HCT116 (cell line): ENCODE data around the gene ITPK1. TPM values are rescaled to one million over a fixed set of nuclear protein-coding genes. Genes with fewer than 3 reads are reported as not detected.

Experiments used
- ATAC-seq: fragments of 200-7000 bp; cut with Tn5 transposase; 2 replicates; pipeline ENCODE4 v1.9.1; 2020; ENCODE audit warnings: mild to moderate bottlenecking, moderate library complexity
- BruUV-seq: library from RNA; stranded (reverse); fragments of 400-500 nt; replicated peaks from 2 replicates; lab custom pipeline; 2021; lab: Mats Ljungman, UMichigan
- CTCF ChIA-PET: fragments of 300-600 bp; sonication (Branson Sonifier 250); formaldehyde crosslinking; loops from one replicate; lab custom pipeline; 2021; ENCODE audit warnings: antibody characterized with exemption; lab: Charles Lee
- POLR2A ChIA-PET: fragments of 300-600, 350-600 bp; sonication (Branson Sonifier 250); formaldehyde crosslinking; loops from one replicate; lab custom pipeline; 2021; ENCODE audit warnings: antibody characterized with exemption; lab: Charles Lee
- RAD21 ChIA-PET, 2 experiments: fragments of 300-600 bp; sonication (Branson Sonifier 250); formaldehyde crosslinking; loops; one replicate each; lab custom pipeline; 2023; ENCODE audit warnings: low total read pairs in 2 of 2; ENCODE audit not compliant: uncharacterized antibody in 2 of 2, unreplicated experiment in 2 of 2, low non-redundant PET in 1 of 2; lab: Charles Lee
- DNase-seq: peaks from one replicate; pipeline ENCODE4 v3.0.0-alpha.2; 2010; ENCODE audit warnings: low read depth, low spot score
- H2AFZ ChIP-seq: fragments of 200-600 bp; shearing (Covaris generic), sonication (generic); 2 replicates; pipeline ENCODE4 v1.6.1; 2017; ENCODE audit warnings: low read depth, mixed run types, mixed read lengths, antibody characterized with exemption, low read length; ENCODE audit not compliant: poor library complexity, severe bottlenecking
- H3K27ac ChIP-seq: 2 replicates; pipeline ENCODE4 v1.5.1; 2012; ENCODE audit warnings: low read depth, low read length
- H3K27me3 ChIP-seq: fragments of 200-600 bp; sonication (generic); 2 replicates; pipeline ENCODE4 v1.6.1; 2016; ENCODE audit warnings: mixed run types, low read length, mixed read lengths; ENCODE audit not compliant: insufficient read depth
- H3K36me3 ChIP-seq, 2 experiments: fragments of 200-500 bp in 1 of 2; fragments of 200-600 bp in 1 of 2; sonication (Bioruptor generic) in 1 of 2; sonication (generic) in 1 of 2; 2 replicates each; pipeline versions ENCODE4 v1.5.1 to v1.6.1; 2014 to 2016; ENCODE audit warnings: low read length in 2 of 2, inconsistent platforms in 1 of 2, mixed read lengths in 1 of 2, mixed run types in 1 of 2; ENCODE audit not compliant: insufficient read depth in 2 of 2, control insufficient read depth in 1 of 2
- H3K4me1 ChIP-seq, 2 experiments: fragments of 200-600 bp in 1 of 2; sonication (generic) in 1 of 2; 2 replicates each; pipeline versions ENCODE4 v1.5.1 to v1.6.1; 2012 to 2017; ENCODE audit warnings: low read length in 2 of 2, inconsistent platforms in 1 of 2, mild to moderate bottlenecking in 1 of 2, mixed read lengths in 1 of 2, mixed run types in 1 of 2, moderate library complexity in 1 of 2; ENCODE audit not compliant: insufficient read depth in 2 of 2, control insufficient read depth in 1 of 2
- H3K4me2 ChIP-seq: fragments of 200-600 bp; sonication (generic); 2 replicates; pipeline ENCODE4 v1.6.1; 2017; ENCODE audit warnings: mixed run types, low read length, mixed read lengths
- H3K4me3 ChIP-seq, 2 experiments: fragments of 200-600 bp in 1 of 2; sonication (generic) in 1 of 2; replicated peaks in 1 of 2; 2 replicates each; pipeline ENCODE4 v1.5.1; 2011 to 2016; ENCODE audit warnings: low read length in 2 of 2, control low read depth in 1 of 2, low read depth in 1 of 2, mild to moderate bottlenecking in 1 of 2, mixed read lengths in 1 of 2, mixed run types in 1 of 2
- H3K79me2 ChIP-seq: fragments of 200-600 bp; sonication (generic); 2 replicates; pipeline ENCODE4 v1.6.1; 2017; ENCODE audit warnings: mild to moderate bottlenecking, mixed run types, low read length, moderate library complexity, mixed read lengths; ENCODE audit not compliant: insufficient read depth
- H3K9ac ChIP-seq: fragments of 200-600 bp; sonication (generic); 2 replicates; pipeline ENCODE4 v1.6.1; 2016; ENCODE audit warnings: low read length, mixed read lengths
- H3K9me2 ChIP-seq: fragments of 200-600 bp; sonication (generic), shearing (Covaris generic); 2 replicates; pipeline ENCODE4 v1.6.1; 2017; ENCODE audit warnings: mixed run types, mild to moderate bottlenecking, moderate library complexity; ENCODE audit not compliant: insufficient read depth
- H3K9me3 ChIP-seq, 2 experiments: fragments of 200-500 bp in 1 of 2; fragments of 200-600 bp in 1 of 2; sonication (Bioruptor generic) in 1 of 2; sonication (generic) in 1 of 2; 2 replicates each; pipeline ENCODE4 v1.6.1; 2014 to 2017; ENCODE audit warnings: low read length in 2 of 2, mixed read lengths in 2 of 2, inconsistent platforms in 1 of 2, low read depth in 1 of 2, mild to moderate bottlenecking in 1 of 2, mixed run types in 1 of 2, moderate library complexity in 1 of 2; ENCODE audit not compliant: control insufficient read depth in 1 of 2, insufficient read depth in 1 of 2
- H4K20me1 ChIP-seq: fragments of 200-600 bp; sonication (generic), shearing (Covaris generic); 2 replicates; pipeline ENCODE4 v1.6.1; 2017; ENCODE audit warnings: mixed run types, mild to moderate bottlenecking, moderate library complexity; ENCODE audit not compliant: insufficient read depth
- ATF3 ChIP-seq: IDR thresholded peaks from 2 replicates; pipeline ENCODE4 v1.6.1; 2012
- CEBPB ChIP-seq: IDR thresholded peaks from 2 replicates; pipeline ENCODE4 v1.6.1; 2012; ENCODE audit warnings: low read depth
- CTCF ChIP-seq, 3 experiments: fragments of 200-600 bp in 1 of 3; sonication (generic) in 1 of 3; IDR thresholded peaks in 2 of 3; conservative IDR thresholded peaks in 1 of 3; 2 replicates each; pipeline ENCODE4 v1.5.1; 2012 to 2017; ENCODE audit warnings: low read depth in 2 of 3, low read length in 2 of 3, antibody characterized with exemption in 1 of 3, borderline replicate concordance in 1 of 3, control low read depth in 1 of 3, mild to moderate bottlenecking in 1 of 3, mixed read lengths in 1 of 3, mixed run types in 1 of 3, moderate library complexity in 1 of 3; ENCODE audit not compliant: insufficient read depth in 1 of 3
- ELF1 ChIP-seq: IDR thresholded peaks from 2 replicates; pipeline ENCODE4 v1.6.1; 2012; ENCODE audit warnings: low read depth, borderline replicate concordance
- EZH2 ChIP-seq: fragments of 200-600 bp; sonication (generic); IDR thresholded peaks from 2 replicates; pipeline ENCODE4 v1.6.1; 2017; ENCODE audit warnings: antibody characterized with exemption, mixed run types
- EZH2phosphoT487 ChIP-seq: fragments of 200-600 bp; IDR thresholded peaks from 2 replicates; pipeline ENCODE4 v1.6.1; 2018; ENCODE audit warnings: antibody characterized with exemption, borderline replicate concordance
- POLR2A ChIP-seq: IDR thresholded peaks from 2 replicates; pipeline ENCODE4 v1.7.0; 2011; ENCODE audit warnings: borderline replicate concordance; ENCODE audit not compliant: insufficient read depth, insufficient read length; ENCODE audit errors: extremely low read depth
- RAD21 ChIP-seq: IDR thresholded peaks from 2 replicates; pipeline ENCODE4 v1.6.1; 2012; ENCODE audit warnings: low read depth, mild to moderate bottlenecking
- SRF ChIP-seq: IDR thresholded peaks from 2 replicates; pipeline ENCODE4 v1.6.1; 2012; ENCODE audit warnings: low read depth
- ZNF274 ChIP-seq: fragments of 200-500 bp; sonication (Bioruptor generic); IDR thresholded peaks from 2 replicates; pipeline ENCODE4 v1.6.1; 2014; ENCODE audit warnings: mild to moderate bottlenecking, low read depth, low read length, inconsistent platforms
- intact Hi-C: fragments of 100-400 bp; cut with micrococcal nuclease; formaldehyde crosslinking; loops from 2 replicates; pipeline ENCODE4 v1.10.0; 2022
- total RNA-seq: library from RNA; stranded (reverse); gene quantifications from one replicate; pipeline ENCODE4 v1.2.1, GENCODE V29; 2021; ENCODE audit not compliant: unreplicated experiment
- TF ChIP-seq, protein P1 (sequence below): IDR thresholded peaks from 2 replicates; pipeline ENCODE4 v1.6.1; 2011; ENCODE audit warnings: mild to moderate bottlenecking, low read length, moderate library complexity; ENCODE audit not compliant: insufficient replicate concordance; ENCODE audit errors: extremely low read depth
- TF ChIP-seq, protein P2 (sequence below): IDR thresholded peaks from 2 replicates; pipeline ENCODE4 v1.6.1; 2012; ENCODE audit warnings: low read depth
- TF ChIP-seq, protein P3 (sequence below): IDR thresholded peaks from 2 replicates; pipeline ENCODE4 v1.6.1; 2012

The ITPK1 gene
- total RNA-seq, 1 experiment from 2014 or later = 70.2 TPM

- ChIA-PET CTCF (interaction anchor here (0.6 kb wide), 1 partner anchor 109 kb away, joined by 3 read pairs; no protein-coding TSS in a partner anchor), RAD21 (no interaction called here), POLR2A (no interaction called here)
- Histone ChIP-seq H4K20me1 (no peaks in the 10 kb centered on the region), H3K9ac (no peak overlapping the region), H3K27me3 (no peaks in the 10 kb centered on the region), H3K4me3 (no peak overlapping the region), H3K9me2 (no peaks in the 10 kb centered on the region), H2AFZ (no peak overlapping the region), H3K9me3 (no peaks in the 10 kb centered on the region), H3K79me2 (no peaks in the 10 kb centered on the region), H3K36me3 (no peaks in the 10 kb centered on the region), H3K27ac (no peak overlapping the region), H3K4me2 (no peak overlapping the region), H3K4me1 (peaks cover 0 to 7% of the 10 kb centered on the region in 2 experiments; a peak in 1 of 4 replicates)
- no peak for DNase-seq
- BruUV-seq = no TSS peak
- intact Hi-C loops = no loop called here
- no peak for ATAC-seq
- TF ChIP-seq RAD21 (no peak), CEBPB (no peak), CTCF (IDR thresholded peaks at IDR 0.05 in 2 of 3, conservative IDR thresholded peaks at IDR 0.05 in 1 of 3; ENCODE audit: borderline replicate concordance in 1 of 3, insufficient read depth in 1 of 3, low read depth in 2 of 3, low read length in 2 of 3) (no peak), EZH2 (no peak), ELF1 (no peak), EZH2phosphoT487 (no peak), POLR2A (no peak), SRF (no peak), ATF3 (no peak), ZNF274 (no peak)
- TF ChIP-seq, protein P1, sequence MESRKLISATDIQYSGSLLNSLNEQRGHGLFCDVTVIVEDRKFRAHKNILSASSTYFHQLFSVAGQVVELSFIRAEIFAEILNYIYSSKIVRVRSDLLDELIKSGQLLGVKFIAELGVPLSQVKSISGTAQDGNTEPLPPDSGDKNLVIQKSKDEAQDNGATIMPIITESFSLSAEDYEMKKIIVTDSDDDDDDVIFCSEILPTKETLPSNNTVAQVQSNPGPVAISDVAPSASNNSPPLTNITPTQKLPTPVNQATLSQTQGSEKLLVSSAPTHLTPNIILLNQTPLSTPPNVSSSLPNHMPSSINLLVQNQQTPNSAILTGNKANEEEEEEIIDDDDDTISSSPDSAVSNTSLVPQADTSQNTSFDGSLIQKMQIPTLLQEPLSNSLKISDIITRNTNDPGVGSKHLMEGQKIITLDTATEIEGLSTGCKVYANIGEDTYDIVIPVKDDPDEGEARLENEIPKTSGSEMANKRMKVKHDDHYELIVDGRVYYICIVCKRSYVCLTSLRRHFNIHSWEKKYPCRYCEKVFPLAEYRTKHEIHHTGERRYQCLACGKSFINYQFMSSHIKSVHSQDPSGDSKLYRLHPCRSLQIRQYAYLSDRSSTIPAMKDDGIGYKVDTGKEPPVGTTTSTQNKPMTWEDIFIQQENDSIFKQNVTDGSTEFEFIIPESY = no peak
- TF ChIP-seq, protein P2, sequence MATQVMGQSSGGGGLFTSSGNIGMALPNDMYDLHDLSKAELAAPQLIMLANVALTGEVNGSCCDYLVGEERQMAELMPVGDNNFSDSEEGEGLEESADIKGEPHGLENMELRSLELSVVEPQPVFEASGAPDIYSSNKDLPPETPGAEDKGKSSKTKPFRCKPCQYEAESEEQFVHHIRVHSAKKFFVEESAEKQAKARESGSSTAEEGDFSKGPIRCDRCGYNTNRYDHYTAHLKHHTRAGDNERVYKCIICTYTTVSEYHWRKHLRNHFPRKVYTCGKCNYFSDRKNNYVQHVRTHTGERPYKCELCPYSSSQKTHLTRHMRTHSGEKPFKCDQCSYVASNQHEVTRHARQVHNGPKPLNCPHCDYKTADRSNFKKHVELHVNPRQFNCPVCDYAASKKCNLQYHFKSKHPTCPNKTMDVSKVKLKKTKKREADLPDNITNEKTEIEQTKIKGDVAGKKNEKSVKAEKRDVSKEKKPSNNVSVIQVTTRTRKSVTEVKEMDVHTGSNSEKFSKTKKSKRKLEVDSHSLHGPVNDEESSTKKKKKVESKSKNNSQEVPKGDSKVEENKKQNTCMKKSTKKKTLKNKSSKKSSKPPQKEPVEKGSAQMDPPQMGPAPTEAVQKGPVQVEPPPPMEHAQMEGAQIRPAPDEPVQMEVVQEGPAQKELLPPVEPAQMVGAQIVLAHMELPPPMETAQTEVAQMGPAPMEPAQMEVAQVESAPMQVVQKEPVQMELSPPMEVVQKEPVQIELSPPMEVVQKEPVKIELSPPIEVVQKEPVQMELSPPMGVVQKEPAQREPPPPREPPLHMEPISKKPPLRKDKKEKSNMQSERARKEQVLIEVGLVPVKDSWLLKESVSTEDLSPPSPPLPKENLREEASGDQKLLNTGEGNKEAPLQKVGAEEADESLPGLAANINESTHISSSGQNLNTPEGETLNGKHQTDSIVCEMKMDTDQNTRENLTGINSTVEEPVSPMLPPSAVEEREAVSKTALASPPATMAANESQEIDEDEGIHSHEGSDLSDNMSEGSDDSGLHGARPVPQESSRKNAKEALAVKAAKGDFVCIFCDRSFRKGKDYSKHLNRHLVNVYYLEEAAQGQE = no peak
- TF ChIP-seq, protein P3, sequence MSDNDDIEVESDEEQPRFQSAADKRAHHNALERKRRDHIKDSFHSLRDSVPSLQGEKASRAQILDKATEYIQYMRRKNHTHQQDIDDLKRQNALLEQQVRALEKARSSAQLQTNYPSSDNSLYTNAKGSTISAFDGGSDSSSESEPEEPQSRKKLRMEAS = no peak
Measured at GRCh38 chr14:93064411-93065271, 51.1 kb downstream of the ITPK1 start.
